ENCODE measurements around the gene STK10.

The STK10 gene

GRCh38 chr5:172105811-172106210, 82.2 kb downstream of the STK10 start:
- DNase-seq: no peak

GRCh38 chr5:172104801-172105701, 83.0 kb downstream of the STK10 start:
- DNase-seq: no peak

- no peak for DNase-seq
Measured at GRCh38 chr5:172104021-172104420, 84.0 kb downstream of the STK10 start.

GRCh38 chr5:172102913-172103626, 85.0 kb downstream of the STK10 start:
- DNase-seq: peak; percentile 31

GRCh38 chr5:172102218-172102870, 85.7 kb downstream of the STK10 start:
- DNase-seq: no peak

GRCh38 chr5:172101547-172102217, 86.3 kb downstream of the STK10 start:
- no peak for DNase-seq

GRCh38 chr5:172098883-172099282, 89.1 kb downstream of the STK10 start:
- DNase-seq: no peak

- DNase-seq: no peak
Measured at GRCh38 chr5:172098046-172098445, 90.0 kb downstream of the STK10 start.

- DNase-seq: no peak
Measured at GRCh38 chr5:172097356-172097755, 90.7 kb downstream of the STK10 start.

- no peak for DNase-seq
Measured at GRCh38 chr5:172096207-172096940, 91.7 kb downstream of the STK10 start.

- no peak for DNase-seq
Measured at GRCh38 chr5:172095368-172096206, 92.4 kb downstream of the STK10 start.

- no peak for DNase-seq
Measured at GRCh38 chr5:172093965-172094364, 94.1 kb downstream of the STK10 start.

- DNase-seq: no peak
Measured at GRCh38 chr5:172093559-172093958, 94.5 kb downstream of the STK10 start.

- no peak for DNase-seq
Measured at GRCh38 chr5:172091956-172092732, 95.9 kb downstream of the STK10 start.

- DNase-seq: no peak
Measured at GRCh38 chr5:172090976-172091547, 97.0 kb downstream of the STK10 start.

- DNase-seq: no peak
Measured at GRCh38 chr5:172089298-172090117, 98.5 kb downstream of the STK10 start.

GRCh38 chr5:172088801-172089200, 99.2 kb downstream of the STK10 start:
- no peak for DNase-seq

GRCh38 chr5:172086194-172086975, 101.6 kb downstream of the STK10 start:
- no peak for DNase-seq
